ENCODE results near the gene ZC3HAV1. TPM values are rescaled to one million over a fixed set of nuclear protein-coding genes. Genes with fewer than 3 reads are reported as not detected.
"Not testable (repeated sequence)": the region's sequence is repeated elsewhere in the genome, so short reads cannot be mapped to it uniquely, and the experiment has no call there.

ZC3HAV1 gene
- total RNA-seq, 4 donors from 2014 or later = 30.3 to 38.2 (median 31.7) TPM

DNA sequence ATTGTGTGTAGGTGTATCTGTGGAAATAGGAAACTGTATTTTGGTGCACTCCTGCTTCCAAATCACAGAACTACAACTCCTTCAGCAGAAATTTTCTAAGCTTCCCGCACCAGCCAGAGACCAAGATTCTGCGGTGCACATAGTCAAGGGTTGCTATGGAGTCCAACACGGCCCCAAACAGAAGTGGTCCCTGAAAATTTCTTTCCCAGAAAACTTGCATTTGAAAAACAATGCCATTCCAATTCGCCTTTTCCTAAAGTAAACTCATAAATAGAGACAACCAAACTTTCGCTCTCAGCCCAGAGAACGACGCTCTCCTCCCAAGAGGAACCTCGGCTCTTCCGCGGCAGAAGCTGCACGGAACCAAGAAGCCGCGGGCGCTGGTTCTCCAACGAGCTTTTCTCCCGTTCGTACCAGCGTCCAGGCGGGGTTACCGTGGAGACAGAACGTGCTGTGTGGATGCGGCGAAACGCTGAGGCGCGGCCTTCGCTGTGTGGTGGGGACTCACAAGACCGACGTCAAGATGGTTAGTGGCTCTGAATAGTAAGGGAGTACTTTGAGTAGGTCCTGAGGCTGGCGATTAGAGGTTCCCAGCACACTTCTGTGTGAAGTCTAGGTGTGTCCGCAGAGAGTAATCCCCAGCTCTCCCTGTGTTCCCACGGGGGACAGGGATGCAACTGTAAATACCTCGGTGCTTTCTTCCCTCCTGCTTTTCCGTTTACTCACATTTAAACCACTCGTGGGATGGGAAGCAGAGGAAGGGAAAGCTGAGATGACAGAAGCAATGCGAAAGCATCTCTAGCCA, 24.0 kb upstream of the ZC3HAV1 start:
- Histone ChIP-seq H3K9me3 (no peaks in the 10 kb centered on the region), H3K27ac (peak overlapping the region; percentile 38 to 87 (median 77)), H3K36me3 (peaks cover 0 to 12% (median 0%) of the 10 kb centered on the region in 3 donors), H3K27me3 (no peaks in the 10 kb centered on the region), H3K4me1 (peaks cover 0 to 21% (median 10%) of the 10 kb centered on the region in 4 donors), H3K4me3 (peak overlapping the region; percentile 44 to 65 (median 55))
- 2 to 3% methylated on average over 36 of the region's 36 CpGs for WGBS, 2 donors
- TF ChIP-seq POLR2A (IDR thresholded peaks at IDR 0.05) (peak in 1 of 2 donors; percentile 22), EP300 (IDR thresholded peaks at IDR 0.05) (peak; percentile 42 to 88)
- TF ChIP-seq, protein P1, sequence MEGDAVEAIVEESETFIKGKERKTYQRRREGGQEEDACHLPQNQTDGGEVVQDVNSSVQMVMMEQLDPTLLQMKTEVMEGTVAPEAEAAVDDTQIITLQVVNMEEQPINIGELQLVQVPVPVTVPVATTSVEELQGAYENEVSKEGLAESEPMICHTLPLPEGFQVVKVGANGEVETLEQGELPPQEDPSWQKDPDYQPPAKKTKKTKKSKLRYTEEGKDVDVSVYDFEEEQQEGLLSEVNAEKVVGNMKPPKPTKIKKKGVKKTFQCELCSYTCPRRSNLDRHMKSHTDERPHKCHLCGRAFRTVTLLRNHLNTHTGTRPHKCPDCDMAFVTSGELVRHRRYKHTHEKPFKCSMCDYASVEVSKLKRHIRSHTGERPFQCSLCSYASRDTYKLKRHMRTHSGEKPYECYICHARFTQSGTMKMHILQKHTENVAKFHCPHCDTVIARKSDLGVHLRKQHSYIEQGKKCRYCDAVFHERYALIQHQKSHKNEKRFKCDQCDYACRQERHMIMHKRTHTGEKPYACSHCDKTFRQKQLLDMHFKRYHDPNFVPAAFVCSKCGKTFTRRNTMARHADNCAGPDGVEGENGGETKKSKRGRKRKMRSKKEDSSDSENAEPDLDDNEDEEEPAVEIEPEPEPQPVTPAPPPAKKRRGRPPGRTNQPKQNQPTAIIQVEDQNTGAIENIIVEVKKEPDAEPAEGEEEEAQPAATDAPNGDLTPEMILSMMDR (IDR thresholded peaks at IDR 0.05) = no peak
- DNase-seq (ENCODE audit: low spot score in 2 of 2) = peak; percentile 71 to 74

DNA sequence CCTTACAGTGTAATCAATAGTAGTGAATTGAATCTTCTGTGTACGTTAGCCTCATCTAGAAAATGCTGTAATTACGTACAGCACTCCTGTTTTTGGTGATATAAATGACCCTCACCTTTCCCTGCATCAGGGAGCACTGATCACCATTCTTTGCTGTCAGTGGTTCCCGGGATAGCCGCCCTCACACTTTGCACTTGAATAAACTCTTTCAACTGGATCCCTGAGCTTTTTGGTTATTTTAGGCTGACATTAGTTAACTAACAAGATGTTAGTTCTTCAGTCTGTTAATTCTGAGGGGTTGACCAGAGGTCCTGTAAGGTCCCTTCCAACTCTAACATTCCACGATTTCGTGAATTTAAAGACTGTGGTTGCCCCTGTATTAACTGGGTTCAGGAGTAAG, 23.4 kb upstream of the ZC3HAV1 start:
- Histone ChIP-seq H3K27me3 (no peaks in the 10 kb centered on the region), H3K36me3 (peaks cover 0 to 12% (median 0%) of the 10 kb centered on the region in 3 donors), H3K9me3 (no peaks in the 10 kb centered on the region), H3K4me1 (peaks cover 0 to 21% (median 10%) of the 10 kb centered on the region in 4 donors), H3K4me3 (peak overlapping the region; percentile 44 to 65 (median 55)), H3K27ac (peak overlapping the region; percentile 38 to 87 (median 77))
- DNase-seq (ENCODE audit: low spot score in 2 of 2) = no peak
- TF ChIP-seq, protein P1 (IDR thresholded peaks at IDR 0.05) = no peak
- TF ChIP-seq POLR2A (IDR thresholded peaks at IDR 0.05) (no peak), EP300 (IDR thresholded peaks at IDR 0.05) (no peak)
- 20 to 30% methylated on average over 6 of the region's 6 CpGs for WGBS, 2 donors

DNA sequence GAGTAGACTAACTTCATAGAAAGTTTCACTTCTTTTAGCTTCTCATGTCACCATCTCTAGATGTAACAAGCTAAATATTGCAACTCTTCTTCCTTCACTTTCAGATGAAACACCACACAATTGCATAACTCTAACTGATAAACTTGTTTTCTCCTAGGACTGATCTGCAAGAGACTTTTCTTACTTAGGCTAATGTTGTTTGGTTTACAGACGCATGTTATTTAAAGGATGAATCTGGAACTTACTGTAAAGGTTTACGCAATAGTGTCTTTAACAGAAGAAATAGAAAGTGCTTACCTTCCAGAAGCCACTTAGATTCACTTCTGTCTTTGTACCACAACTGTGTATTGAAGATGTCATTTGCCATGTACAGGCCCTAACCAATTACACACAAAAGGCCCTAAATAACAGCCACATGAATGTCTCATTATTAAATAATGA, 22.1 kb upstream of the ZC3HAV1 start:
- 52 to 58% methylated on average over 2 of the region's 2 CpGs for WGBS, 2 donors
- Histone ChIP-seq H3K4me1 (peaks cover 0 to 21% (median 10%) of the 10 kb centered on the region in 4 donors), H3K36me3 (peaks cover 0 to 8% (median 0%) of the 10 kb centered on the region in 3 donors), H3K4me3 (no peak overlapping the region), H3K9me3 (no peaks in the 10 kb centered on the region), H3K27ac (peak overlapping the region in 2 of 4 donors; percentile 31 to 87), H3K27me3 (no peaks in the 10 kb centered on the region)
- no peak for TF ChIP-seq EP300 (IDR thresholded peaks at IDR 0.05)
- TF ChIP-seq, protein P1 (IDR thresholded peaks at IDR 0.05) = no peak
- TF ChIP-seq POLR2A (IDR thresholded peaks at IDR 0.05) = no peak
- DNase-seq (ENCODE audit: low spot score in 2 of 2) = no peak

DNA sequence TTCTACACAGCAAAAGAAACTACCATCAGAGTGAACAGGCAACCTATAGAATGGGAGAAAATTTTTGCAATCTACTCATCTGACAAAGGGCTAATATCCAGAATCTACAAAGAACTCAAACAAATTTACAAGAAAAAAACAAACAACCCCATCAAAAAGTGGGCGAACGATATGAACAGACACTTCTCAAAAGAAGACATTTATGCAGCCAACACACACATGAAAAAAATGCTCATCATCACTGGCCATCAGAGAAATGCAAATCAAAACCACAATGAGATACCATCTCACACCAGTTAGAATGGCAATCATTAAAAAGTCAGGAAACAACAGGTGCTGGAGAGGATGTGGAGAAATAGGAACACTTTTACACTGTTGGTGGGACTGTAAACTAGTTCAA, 20.3 kb upstream of the ZC3HAV1 start:
- H3K4me1 ChIP-seq = peaks cover 0 to 21% (median 10%) of the 10 kb centered on the region in 4 donors
- H3K27ac ChIP-seq; H3K27me3 ChIP-seq; DNase-seq (ENCODE audit: low spot score in 2 of 2); H3K9me3 ChIP-seq; H3K4me3 ChIP-seq; H3K36me3 ChIP-seq: not testable (repeated sequence)
- 94 to 100% methylated on average over 2 of the region's 2 CpGs for WGBS, 2 donors

DNA sequence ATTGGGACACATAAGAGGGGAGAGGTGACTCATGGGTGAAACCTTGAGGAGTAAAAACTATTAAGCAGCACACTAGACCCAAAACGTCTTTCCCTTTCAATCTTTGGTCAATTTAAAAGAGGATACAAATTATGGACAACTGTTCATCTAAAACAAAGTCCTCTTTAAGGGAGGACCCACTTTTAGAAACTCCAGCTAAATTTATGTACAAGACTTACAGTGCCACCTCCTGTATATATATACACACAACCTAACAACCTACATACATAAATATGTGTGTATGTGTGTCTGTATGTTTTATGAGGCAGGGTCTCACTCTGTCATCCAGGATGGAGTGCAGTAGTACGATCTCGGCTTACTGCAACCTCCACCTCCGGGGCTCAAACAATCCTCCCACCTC, 18.1 kb upstream of the ZC3HAV1 start:
- Histone ChIP-seq H3K4me3 (no peak overlapping the region), H3K27ac (no peak overlapping the region), H3K4me1 (peaks cover 0 to 7% (median 3%) of the 10 kb centered on the region in 4 donors), H3K36me3 (no peaks in the 10 kb centered on the region), H3K9me3 (no peaks in the 10 kb centered on the region), H3K27me3 (no peaks in the 10 kb centered on the region)
- no peak for DNase-seq (ENCODE audit: low spot score in 2 of 2)
- 69 to 77% methylated on average over 4 of the region's 4 CpGs for WGBS, 2 donors
- TF ChIP-seq, protein P1 (IDR thresholded peaks at IDR 0.05) = no peak
- TF ChIP-seq POLR2A (IDR thresholded peaks at IDR 0.05) (no peak), EP300 (IDR thresholded peaks at IDR 0.05) (no peak)
